HG03139 (cell line): ENCODE data around the gene TMEM18.

Source experiments
- ATAC-seq: cut with Tn5 transposase; IDR thresholded peaks from one replicate; pipeline ENCODE4 v1.9.1; 2021; ENCODE audit not compliant: unreplicated experiment

Gene TMEM18

DNA sequence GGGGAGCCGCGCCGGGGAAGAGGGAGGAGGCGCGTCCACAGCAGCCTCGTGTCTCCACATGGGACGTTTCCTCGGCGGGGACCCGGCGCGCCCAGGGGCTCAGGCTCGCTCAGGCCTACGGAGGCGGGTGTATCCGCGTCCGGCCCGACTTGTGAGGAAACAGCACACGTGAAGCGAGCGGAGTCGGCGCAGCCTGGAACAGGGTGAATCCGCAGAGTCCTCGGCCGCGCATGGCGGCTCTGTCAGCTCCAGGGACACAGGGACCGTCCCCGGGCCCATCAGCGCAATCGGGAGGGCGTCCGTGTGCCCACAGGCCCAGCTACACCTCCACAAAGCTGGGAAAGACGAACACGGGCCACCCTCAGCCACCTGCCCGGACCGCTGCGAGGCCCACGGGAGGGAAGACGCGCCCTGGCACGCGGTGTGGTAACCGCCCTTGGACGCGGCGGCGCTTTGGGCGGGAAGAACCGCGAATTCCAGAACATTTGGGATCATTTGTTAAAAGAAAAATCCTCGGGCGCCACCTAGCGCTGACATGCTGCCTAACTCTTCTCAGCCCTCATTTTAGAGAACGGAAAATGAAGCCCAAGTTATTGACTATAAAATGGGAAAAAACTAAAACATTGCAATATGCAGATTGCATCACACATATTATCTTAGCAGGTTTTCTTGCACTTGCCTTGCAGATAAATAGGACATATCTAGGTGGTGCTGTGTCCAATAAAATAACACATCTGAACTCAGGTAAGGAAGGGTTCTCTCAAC is 40.4 kb downstream of the TMEM18 start:
- no peak for ATAC-seq

DNA sequence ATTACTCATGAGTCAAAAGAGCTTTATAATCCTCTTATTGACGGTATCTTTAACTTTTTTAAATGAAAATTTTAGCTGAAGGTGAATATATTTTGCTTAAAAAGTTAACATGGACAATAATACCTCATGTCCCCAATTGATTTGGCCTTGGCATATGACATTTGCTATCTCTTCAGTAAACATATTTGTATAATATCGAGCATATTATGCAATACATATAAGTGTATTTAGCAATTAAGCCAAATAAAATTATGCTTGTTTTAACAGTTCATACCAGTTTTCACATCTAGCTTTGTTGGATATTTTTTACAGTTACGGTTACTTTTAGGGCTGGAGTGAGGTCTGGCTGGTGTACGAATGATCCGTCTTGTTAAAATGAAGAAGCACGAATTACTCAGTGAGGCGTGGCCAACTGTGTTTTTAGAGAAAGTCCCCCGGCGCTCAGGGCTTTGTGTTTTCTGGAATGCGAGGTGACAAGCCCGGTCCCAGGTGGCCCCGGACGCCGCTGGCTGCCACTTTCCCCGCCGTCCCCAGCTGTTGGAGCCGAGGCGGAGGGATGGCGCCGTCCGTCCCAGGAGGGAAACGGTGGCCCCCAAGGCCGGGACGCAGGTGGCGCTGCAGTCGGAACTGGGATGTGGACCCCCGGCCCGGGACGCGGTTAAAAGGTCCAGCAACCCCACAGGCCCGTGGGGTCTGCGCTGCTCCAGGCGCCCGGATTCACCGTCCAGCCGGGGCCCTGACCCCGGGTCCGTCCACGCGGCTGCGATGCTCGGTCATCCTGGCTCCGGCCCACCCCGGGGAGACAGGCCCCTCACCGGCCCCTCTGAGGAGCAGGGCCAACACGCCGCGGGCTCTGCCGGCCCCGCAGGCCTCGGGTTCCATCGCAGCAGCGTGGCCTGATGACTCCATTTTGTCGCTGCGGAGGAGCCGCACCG is 41.3 kb downstream of the TMEM18 start:
- ATAC-seq, result no peak

DNA sequence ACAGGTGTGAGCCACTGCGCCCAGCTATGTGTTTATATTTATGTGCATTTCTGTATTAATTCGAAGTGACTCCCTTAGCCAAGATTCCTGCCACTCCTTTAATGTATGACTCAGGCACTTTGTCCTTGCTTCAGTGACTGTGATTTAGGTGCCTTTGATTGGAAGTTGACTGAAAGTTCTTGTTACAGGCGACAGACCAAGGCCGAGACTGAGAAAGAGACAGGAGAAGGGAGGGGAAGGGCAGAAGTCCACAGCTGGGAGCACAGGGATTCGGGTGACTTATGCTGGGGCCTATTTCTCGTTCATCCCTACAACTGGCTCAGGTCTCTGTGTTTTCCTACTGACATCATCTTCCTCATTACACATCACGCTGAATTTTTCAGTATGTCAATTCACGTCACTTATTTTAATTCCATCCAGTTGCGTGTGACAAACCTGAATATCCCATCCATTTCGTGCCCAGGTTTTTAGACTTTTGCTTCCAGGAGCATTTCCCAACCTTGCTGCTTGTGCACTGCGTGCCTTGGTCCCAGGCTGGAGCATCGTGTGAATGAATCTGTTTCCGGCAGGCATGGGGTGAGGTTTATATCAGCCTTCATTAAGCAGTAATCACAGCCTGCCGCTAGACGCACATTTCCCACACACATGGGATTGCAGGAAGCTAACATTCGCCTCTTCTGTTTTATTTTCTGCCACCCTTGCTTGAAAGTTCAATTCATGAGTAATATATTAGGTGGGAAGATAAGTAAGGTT is 42.4 kb downstream of the TMEM18 start:
- no peak for ATAC-seq

DNA sequence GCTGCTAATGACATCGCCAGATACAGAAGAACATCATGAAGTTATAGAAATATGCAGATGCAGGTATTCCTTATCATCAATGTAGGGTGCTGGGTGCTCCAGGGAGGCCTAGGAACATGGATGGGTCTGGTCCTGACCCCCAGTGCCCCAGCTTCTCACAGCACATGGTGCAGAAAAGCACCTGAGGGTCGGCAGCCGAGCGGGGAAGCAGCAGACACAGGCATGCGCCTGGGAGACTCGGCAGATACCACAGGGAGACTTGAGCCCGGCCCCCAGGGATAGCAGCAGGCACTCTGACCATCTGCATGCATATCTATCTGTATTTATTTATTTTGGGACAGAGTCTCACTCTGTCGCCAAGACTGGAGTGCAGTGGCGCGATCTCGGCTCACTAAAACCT is 43.2 kb downstream of the TMEM18 start:
- no peak for ATAC-seq

DNA sequence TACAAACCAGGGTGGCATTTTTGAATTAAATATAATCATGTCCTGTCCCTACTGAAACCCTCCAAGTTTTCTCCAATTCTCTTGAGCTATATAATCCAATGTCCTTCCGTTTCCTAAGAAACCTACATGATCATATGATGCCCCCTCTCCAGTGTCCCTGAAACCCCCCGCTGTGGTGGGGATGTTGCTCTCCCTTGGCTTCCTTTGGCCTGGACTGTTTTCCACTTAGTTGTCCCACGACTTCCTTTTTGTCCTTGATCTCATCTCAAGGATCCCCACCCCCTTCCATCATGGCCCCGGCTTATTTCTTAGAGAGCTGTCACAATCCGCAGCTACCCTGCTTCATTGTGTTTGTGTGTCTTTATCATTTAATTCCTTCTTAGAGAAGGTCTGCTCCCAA is 43.8 kb downstream of the TMEM18 start:
- no peak for ATAC-seq

DNA sequence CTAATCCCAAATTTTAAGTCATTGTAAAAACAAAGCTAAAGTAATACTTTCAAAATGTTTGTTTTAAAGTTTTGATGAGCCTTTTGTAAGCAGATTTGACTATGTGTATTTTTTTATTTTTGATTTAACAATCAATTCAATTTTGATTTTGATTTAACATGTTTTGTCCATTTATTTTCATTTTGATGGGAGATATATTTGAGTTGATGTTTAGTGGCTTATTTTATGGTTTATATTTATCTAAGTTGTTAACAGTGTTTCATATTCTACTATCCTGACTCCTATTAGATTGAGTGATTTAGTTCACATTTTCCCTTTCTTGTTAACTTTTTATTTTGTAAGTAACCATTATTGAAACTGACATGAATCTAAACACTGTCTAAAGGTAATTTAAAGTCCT is 44.7 kb downstream of the TMEM18 start:
- ATAC-seq, result no peak

DNA sequence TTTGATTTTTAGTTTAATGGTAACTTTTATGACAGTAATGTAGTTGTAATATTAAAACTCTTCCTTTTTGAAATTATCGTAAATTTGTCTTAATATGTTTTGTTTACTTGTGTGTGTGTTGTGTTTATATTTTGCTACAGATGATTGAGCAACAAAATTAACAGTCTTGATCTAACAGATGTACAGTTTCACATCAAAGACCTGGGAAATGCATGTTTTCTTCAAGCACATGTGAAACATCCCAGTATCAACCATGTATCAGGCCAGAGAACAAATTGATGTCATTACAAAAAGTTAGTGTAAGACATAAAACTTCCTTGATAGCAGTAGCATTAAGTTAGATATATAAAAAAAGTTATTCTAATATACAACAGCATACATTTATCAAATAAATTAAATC is 45.5 kb downstream of the TMEM18 start:
- no peak for ATAC-seq

DNA sequence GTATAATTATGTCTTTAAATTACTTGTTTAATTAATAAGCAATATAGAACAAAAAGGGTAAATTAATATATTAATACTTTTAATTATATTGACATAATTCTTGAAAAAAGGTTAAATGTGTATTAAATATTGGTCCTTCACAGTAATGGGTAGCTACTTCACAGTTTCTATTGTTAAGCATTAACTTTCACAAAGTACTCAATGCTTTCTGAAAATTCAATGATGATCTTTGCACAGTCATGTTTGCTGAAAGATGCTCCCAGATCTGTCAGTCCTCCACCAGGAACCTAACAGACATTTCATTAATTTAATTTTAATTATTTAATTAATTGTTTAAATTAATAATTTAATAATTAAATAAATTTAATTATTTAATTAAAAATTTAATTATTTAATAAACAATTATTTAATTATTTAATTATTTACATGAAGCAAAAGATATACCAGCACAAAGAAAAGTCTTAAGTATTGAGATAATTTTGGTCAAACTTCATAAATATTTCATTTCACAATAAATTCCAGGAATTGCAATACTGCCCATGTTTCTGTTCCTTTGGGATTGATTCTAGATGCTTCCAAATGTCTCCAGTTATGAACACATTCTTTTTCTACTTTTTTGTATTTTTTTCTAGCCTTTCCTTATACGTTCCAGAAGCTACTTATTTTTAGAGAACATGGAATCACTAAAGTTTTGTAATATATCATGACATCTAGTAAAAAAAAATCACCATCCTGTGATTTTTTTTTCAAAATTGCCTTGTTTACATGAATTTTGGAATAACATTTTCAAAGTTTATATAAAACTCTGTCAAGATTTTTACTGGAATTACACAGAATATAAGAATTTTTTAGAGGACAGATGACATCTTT is 46.5 kb downstream of the TMEM18 start:
- ATAC-seq, result no peak

DNA sequence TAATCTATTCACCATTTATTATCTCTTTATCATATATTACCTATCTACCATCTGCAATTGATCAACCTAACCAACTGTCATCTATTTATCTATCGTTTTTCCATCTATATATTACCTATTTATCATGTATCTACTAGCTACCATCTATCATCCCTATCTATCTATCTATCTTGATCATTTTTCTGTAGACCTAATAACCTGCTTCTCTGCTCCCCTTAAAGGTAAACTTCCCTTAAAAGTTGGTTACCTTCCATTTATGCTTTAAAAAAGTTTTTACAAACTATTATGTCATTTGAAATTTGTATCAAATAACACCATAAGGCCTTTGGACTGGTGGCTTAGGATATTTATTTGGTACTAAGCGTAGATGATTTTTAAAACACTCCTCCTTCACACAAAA is 47.2 kb downstream of the TMEM18 start:
- ATAC-seq, result no peak

DNA sequence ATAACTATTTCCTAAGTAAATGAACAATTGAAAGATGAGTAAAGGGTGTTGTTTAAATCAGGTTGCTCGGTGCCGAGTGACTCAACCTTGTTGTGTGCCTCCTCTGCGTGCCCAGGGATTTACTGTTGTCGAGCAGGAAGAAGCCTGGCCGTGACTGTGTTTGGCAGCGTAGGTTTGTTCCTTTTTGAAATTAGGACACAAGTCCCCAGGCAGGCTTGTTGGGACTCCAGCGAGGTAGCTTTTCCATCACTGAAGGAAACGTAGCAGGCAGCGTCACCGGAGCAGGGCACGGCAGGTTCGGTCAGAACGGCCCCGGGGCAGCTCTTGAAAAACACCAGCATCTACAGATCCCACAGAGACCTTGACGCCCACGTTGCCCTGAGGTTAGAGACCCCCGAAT is 48.6 kb downstream of the TMEM18 start:
- no peak for ATAC-seq

DNA sequence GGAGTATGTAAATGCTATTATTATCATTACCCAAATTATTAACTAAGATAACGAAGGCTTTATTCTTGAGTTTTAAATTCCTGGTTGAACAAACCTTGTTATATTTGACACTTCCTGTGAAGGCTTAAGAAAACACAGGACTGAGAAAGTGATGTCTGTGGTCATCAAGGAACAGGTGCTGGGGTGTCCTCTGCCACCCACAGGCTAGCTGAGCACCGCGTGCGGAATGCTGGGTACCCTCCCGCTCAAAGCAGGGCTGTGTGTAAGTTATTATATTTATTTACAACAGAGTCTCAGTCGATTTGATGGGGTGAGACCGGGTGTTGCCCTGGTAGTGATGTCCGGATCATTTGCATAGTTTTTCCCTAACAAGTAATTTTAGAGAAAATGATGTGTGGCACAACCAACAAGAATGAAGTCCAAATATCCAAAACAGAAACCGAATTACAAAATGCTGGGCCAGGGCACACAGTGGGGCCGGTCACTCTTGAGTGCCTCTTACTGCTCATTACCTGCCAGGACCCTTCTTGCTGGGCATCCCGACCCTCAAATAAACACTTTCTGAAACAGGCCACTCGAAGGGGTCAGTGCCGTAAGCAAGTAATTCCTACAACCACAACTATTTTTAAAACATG is 49.2 kb downstream of the TMEM18 start:
- no peak for ATAC-seq

DNA sequence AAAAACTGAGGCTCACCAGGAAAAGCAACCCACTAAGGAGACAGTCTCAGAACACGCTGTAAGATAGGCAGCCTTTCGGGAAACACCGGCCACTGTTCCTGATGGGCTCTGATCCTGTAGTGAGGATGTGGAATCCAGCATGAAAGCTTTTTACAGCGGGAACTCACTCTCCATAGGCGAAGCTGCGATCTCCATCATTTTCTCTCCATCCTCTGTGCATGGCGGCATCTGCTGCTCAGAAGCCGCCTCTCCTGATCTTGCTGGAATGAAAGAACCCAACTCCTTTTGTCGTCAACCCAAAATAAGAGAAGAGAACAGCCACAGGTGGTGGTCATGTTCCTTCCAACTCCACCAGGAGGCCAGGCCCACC is 49.9 kb downstream of the TMEM18 start:
- ATAC-seq, result no peak

DNA sequence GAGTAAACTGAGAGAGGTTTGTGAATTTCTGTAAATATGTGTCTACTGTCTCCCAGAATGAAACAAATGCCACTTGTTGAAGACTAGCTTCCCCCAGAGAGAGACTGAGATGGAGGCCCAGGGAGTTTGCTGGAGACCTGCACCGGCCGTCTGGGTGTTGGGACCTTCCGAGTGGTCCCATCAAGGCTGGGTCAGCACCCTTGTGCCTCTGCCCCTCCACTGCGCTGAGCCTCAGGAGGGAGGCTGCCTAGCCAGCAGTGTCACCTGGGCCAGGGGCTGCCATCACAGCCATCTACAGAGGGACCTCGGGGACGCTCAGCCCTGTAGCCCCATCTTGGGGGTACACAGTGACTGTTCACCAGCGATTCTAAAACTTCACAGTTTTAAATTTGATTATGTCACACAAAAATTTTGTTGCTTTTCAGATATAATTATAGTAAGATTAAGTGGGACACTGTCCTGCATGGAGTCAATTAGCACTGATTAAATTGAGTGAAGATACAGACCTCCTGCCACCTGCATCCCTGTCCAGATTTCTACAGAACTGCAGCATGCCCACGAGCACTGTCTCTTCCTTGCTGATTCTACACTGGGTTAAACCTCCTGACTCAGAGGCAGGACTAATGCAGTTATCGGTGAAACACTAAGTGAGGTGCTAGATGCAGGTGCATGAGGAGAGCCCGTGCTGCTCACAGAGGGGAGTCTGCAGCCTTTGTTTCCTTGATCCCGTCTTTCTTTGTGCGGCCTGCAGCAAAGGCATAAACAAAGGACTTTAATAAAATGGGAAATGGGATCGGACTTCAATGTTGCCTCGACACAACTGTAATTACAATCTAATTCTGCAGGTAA is 50.5 kb downstream of the TMEM18 start:
- ATAC-seq, result no peak

DNA sequence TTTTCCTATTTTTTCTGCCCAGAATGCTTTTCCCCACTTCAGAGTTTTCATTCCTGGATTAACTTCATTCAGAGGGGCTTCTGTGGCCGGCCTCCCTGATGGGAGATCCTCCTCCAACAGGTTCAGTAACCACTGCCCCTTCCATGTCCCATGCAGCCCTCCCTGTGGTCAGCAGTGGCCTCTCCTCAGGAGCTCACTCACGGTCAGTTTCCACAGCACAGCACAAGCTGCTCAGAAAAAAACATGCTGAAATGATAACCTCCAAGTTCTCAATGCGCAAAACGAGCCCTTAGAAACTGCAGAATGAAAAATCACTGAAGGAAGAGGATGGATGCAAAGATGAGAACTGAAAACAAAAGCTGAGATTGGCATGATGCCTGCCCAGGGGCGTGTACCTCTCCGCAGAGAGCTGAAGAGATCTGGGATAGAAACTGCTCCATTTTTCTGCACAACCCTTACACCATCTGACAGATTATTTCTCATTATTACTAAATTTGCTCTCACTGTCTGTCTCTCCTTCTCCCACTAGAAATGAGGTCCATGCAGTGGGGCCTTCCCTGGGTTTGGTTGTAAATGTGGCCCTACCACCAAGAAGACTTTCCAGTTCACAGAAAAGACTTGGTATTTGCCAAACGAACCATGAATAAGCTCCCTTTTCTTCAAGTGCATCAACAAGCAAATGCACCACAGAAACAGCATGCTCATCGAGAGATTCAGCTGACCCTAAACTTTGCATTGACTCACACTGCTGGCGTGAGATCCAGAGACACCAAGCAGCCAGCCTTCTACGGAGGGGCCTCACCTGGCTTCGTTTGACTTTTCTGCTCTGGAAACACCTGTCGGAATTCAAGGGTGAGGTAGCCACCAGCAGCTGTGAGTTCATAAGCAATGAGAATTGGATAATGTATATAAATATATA is 51.5 kb downstream of the TMEM18 start:
- no peak for ATAC-seq

DNA sequence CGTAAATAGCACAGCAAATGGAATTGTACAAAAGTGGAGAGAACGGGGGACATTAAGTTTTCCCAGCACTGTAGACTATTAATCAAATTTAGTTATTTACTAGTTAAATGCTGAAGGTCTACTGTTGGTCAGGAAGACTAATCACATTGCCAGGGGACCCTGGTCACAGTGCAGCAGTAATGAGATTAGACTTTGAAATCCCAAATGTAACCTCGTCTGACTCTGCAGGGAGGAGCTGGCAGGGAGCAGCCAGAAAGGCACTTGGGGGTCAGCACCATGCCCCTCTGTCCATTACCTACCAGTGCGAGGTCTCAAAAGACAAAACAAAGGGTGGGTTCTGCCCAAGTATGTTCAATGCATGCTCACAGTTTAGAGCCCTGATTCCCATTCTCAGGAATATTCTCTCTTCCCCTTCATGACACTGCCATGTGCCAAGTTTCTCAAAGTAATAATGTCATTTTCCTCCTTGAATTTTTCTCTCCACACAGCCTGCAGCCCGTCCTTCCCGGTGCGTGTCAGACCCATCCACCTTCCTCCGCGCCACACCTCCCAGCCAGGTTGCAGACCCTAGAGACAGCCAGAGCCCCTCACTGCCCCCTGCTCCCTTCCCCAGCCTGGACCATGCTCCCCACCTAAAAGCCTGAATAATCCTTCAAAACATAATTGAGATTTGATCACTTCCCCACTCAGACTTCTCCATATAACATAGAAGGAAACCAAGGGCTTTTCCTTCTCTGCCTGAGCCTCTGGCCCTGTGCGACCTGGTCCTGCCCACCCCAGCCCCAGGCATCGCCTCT is 52.5 kb downstream of the TMEM18 start:
- no peak for ATAC-seq

DNA sequence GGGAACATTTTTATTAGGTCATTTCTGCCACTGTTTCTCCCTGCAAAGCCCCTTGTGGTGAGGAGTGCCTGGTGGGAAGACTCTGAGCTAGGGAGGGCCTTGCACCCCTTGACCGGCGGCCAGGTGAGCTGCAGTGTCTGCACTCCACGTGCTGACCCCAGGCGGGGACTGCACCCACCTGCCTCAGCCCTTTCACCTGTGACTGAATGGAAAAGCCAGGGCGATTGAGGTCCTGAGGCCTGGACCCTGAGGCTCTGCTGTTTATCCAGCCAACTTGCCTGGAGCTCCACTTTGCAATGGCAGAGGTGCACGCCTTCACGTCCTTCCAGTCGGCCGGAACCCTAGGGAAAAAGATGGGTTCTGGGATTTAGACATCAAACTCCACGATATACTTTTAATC is 53.1 kb downstream of the TMEM18 start:
- no peak for ATAC-seq

DNA sequence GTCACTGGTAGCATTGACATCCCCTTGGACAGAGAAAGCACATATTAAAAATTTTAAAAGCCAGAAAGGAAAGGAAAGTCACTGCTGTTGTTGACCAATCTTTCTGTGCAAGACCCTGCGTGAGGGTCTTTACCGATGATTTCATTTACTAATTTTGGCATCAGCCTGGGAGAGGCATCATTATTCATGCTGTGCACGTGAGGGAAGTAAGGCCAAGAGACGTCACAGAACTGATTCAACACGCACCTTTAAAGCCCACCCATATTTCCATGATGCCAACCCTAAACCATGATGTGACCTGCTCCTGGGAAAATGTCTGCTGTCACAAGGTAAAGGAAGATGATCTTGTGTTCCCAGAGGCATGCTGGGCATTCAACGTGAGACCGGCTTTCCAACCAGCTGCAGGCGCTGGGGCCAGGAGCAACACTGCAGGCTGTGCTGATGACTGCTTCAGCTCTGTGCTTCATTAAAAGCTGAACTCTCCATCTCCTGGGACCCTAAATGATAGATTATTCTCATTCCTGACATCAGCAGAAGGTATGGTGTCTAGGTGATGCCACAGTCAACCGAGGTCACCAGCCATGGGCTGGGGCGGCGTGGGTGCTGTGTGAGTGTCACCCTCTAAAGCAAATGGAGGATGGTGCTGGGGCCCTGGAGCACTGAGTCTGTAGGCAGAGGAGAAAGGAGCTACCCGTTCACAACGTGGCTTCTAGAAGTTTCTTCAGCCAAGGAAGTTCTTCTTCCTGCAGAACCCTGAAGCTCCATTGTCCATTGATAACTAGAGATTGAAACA is 53.9 kb downstream of the TMEM18 start:
- no peak for ATAC-seq
